GM18520 (cell line): ENCODE results near the gene CDC42BPB.

ENCODE experiments used
- ATAC-seq: cut with Tn5 transposase; IDR thresholded peaks from one replicate; pipeline ENCODE4 v1.9.1; 2021; ENCODE audit not compliant: unreplicated experiment

The CDC42BPB gene

DNA sequence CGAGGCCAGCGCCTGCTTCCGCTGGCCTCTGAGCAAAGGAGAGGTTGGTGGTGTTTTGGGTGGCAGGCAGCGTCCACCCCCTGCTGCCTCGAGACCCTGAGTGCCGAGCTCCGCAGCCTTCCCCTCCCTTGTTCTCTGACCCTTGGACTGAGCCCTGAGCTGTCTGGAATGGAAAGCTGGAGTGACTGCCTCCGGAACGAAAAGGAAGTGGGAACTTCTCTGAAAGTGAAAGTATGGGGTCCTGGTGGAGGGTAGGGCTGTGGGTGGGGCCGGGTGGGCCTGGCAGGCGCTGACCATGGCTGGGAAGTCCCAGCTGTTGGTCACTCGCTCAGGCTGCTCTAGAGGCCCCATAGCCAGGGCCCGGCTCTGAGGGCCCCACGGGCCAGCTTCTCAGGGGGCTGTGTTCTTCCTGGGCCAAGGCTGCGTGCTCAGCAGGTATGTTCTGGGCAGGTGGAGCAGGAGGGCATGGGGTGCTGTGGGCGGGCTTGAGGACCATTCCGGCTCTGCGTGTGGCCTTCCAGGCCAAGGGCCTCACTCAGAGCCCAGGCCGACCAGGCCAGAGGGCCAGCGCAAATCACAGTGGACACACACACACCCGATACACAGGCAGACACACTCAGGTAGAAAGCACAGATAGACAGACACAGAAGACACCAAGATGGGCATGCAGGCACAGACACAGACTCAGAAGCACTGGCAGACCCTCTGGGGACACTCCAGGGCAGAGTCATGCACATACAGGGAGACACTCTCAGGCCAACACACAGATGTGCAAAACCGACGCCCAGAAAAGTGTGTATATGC, 37.3 kb upstream of the CDC42BPB start, which contains the start of gene EXOC3L4:
EXOC3L4 (plus strand) TSS at position 320 of the 804 bp plus-strand sequence. CDS start 5,495 bp downstream, outside the sequence.
- no peak for ATAC-seq

DNA sequence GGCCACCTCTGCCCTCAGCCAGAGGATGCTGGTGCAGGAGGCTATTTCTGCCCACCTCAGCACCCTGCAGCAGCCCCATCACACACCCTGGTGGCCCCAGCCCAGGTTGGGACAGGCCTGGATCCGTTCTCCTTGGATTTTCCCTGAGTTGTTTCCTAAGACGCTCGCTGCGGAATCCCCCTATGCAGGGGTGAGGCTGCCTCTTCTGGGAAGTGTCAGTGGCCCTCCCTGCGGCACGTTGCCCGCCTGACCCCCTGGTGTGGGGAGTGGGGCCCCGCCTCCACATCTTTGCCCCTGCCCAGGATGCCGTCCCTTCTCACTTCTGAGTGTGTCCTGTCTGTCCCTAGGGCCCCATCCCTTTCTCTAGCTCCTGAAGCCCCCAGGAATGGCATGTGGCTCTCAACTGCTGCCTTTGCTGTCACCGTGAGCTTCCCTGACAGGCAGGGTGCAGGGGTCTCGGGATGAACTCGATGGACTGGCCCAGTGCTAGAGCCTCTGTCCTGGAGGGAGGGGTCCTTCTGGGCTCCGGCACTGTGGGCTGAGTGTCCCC, 36.6 kb upstream of the CDC42BPB start:
- no peak for ATAC-seq

DNA sequence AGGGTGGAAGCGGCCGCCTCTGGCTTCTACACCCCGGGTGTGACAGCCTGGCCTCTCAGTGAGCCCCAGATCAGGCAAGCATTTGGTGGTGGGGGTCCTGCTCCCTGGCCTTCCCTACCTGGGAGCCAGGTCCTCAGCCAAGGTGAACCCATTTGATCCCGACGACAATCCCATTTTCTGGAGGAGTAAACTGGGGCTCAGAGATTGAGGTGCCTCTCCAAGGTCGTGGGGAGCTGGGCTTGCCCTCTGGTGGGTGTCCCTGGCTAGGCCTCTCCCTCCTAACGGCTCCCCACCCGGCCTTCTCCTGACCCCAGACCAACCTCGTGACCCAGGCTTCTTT, 34.5 kb upstream of the CDC42BPB start:
- ATAC-seq, result no peak

DNA sequence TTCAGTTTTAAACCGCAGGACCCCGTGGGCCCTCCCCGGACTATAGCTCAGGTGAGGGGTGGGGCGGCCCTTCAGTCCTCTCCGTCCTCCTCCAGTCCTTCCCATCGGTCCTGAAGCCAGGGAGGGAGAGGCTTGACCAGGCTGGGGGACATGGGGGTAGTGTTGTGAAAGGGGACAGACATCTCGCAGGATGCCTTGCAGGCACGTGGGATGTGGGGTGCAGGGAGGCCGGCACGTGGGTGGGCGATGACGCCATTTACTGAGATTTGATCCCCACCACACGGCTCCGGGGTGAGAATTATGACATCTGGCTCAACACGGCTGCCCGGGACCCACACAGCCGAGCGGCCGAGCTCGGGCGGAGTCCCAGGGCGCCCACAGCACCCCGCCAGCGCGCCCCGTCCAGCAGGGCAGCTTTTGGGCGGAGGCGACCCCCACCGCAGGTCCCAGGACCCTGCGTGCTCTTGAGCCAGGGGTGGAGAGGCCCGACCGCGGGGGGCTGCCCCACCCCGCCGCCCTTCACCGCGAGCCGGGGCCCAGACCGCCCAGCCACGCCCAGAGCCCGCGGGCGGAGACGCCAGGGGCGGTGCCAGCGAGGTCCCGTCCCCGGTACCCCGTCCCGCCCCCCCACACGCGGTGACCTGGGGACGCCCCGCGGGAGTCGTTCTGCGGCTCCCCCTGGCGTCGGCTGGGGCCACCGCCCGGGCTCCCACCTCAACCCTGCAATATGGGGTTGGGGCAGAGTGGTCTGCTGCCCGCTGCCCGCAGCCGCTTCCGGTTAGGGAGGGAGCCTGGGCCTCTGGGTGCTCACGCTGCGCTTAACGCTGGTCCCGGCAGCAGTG, 33.9 kb upstream of the CDC42BPB start:
- no peak for ATAC-seq

DNA sequence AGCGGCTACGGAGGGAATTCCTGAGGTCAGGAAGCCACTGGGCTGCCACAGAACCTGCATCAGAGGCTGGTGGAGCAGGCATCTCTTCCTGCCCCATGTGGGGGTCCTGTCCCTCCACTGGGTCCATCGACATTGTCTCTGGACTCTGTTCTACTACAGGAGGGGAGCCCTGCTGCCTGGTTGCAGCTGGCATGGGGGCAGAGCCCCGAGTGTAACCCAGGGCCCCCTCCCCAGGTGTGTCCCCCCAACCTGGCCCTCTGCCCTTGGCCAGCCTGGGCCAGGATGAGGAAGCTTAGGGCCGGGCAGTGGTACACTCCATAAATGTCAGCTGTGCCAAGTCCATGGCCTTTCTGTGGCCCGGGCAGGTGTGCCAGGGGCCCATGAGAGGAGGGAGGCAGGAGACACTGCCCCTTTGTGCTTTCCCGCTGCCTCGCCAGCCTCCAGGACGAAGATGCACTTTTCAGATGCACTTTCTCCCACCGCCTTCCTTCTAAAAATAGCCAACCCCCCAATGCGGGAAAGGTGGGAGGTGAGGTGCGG, 33.2 kb upstream of the CDC42BPB start:
- no peak for ATAC-seq

DNA sequence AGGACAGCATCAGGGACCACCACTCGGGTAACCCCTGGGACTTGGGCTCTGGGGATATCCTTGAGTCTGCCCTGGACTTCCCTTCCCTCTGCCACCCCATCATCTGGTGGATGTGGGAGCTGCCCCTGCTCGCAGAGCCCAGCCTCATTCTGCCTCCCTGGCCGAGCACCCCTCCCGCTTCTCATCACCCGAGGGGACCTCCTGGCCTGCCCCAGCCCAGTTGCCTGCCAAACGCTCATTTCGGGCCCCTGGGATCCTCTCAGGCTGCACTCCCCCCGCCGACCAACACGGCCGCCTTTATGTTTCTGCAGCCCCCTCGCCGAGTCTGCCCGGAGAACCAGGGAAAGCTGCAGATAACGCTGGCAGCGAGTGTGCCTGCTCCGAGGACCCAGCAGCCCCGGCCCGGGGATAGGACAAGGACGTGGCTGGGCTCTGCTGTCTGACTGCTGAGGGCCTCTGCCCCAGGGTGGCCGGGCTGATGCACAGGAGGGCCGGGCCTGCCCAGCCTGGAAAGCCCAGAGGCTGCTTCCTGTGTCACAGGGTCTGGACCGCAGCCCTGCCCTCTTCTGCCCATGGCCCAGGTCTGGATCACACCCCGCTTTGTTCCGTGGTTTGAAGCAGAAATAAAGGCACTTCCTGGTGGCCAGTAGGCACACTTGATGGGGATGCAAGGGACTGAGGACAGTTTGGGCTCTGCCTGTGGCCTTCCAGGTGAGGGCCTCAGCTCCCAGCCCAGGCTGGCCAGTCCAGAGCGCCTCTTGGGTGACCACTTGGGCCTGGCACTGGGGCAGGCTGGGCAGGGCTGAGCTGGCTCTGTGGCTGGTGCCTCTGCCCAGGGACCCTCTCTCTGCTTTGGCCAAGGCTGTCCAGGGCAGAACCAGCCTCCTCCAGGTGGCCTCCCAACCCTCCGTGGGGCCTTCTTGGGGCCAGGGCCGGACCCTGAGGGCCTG, 32.3 kb upstream of the CDC42BPB start:
- ATAC-seq, result no peak

DNA sequence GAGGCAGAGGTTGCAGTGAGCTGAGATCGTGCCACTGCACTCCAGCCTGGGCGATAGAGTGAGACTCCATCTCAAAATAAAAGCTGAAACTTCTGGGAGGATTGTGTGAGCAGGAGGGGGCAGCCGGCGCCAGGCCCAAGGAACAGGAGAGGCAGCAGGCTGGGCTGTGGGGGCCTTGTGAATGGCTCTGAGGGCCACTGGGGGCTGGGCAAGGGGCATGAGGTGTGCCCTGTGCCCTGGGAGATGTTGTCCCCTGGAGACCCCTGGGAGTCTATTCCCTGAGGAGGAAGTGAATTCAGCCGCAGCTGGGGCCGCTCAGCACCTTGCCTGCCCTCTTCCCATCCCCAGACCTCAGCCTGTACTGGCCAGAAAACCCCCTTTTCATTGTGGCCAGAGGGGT, 31.6 kb upstream of the CDC42BPB start:
- no peak for ATAC-seq

DNA sequence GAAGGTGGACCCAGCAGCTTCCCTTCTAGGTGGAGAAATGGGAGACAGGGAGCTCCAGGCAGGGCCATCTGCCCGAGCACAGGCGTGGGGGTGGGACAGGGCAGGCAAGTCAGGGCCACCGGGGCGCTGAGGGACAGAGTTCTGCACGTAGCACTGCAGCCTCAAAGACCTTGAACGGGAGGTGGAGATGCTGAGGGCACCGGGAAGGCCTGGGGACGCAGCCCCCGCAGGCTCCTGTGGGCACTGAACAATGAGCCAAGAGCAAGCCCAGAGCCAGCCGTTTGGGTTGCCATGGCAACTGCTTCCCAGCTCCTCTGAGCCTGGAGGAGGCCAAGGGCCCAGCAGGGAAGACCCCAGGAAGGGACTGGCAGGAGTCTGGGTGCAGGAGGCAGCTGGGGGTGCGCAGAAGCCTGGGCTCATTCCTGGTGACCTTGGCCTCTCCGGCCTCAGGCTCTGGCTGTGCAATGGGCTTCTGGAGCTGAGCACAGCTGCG, 30.0 kb upstream of the CDC42BPB start:
- ATAC-seq, result no peak

DNA sequence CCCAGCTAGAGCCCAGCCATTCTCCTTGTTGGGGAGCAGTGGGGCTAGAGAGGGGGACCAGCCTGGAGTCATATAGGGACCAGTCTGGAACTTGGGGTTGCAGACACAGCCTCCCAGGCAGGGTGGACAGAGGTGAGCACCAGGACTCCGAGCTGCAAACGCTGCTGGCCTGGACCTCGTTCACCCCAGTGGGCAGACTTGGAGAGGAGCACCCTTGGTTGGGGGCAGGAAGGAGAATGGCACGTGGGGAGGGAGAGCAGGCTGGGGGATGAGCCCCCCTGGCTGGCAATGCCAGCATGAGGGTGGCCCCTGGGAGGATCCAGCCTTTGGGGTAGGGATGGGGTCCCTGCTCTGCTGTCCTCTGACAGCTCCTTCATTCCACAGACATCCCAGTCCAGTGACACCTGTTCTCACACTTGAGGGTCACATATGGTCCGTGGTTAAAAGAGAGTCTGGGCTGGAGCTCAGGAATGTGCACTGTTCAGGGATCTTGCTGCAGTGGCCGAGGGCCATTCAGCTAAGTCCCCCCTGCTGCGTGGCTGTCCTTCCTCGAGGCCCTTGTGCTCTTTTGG, 29.5 kb upstream of the CDC42BPB start:
- ATAC-seq, result no peak

DNA sequence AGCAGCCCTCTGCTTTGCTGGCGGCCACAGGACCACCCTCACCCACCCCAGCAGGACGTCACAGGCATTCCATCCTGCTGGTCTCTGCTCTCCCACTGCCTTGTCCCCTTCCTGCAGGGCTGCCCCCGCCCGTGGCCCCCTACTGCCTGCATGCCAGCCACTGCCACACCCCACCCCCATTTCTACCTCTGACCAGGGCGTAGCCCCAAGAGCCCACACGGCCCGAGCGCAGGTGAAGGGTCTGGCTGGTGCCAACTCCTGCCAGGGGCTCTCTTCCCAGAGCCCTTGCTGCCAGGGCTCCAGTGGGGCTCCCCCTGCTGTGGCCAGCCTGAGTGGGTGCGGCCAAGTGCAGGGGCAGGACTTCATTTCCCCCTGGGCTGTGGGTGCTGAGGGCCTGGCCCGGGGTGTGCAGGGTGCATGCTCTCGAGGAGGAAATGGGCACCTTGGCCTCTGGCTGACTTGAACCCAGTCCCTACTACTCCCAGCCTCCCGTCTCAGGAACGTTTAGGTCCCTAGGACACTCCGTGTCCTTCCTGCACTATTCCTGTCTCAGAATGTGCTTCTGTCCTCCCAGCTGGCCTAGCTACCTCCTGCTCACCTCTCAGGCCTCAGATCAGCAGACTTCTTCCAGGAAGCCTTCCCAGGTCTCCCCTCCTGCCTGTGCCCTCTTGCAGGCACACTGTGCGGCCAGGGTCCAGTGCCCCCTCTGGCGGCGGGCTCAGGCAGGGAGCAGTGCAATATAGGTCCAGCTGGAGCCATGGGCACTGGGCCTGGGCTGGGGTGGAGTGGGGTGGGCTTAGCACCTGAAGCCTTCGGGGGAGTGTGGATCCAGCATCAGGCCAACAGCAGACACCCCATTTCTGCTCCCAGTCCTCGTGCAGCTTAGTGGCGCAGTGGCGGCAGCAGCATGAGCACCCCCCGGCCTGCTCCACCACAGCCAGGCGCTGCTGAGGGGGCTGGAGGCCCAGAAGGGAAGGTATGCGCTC, 28.1 kb upstream of the CDC42BPB start:
- no peak for ATAC-seq

DNA sequence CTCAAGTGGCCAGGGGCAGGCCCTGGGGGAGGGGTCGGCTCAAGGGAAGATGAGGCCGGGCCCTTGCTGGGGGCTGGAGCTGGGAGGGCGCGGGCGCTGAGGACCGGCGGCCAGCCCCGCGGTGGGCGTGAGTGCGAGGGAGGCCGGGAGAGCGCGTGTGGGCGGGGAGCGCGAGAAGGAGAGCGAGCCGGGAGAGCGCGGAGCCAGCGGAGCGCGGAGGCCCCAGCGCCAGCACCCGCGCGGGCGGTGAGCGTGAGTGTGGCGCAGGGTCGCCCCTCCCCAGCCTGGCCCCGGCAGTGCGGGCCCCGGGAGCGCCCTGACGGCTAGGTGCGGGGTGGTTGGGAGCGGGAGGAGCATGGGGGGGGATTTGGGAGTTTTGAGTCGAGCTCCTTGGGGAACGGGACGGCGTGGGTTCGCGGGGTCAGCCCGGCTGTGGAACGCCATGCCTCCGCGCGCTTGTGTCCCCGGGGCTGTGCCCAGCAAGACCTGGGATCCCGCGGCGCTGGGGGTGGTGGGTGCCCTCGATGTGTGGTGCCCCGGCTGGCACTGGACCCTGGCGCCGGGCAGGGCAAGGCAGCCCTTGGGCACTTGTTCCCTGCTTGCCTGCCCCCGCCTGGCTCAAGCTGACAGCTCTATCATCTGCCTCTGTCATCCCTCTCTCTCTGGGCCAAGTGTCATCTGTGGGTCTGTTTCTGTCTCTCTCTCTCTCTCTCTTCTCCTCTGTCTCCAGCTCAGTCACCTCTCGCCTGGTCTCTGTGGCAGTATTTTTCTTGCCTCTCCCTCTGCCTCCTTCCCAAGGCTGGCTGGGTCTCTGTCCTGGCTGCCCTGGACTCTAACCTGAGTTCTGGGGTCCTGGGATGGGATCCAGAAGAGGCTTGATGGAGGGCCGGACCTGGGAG, 26.9 kb upstream of the CDC42BPB start, which contains the start of gene LBHD2:
LBHD2 (plus strand) TSS at position 190 of the 899 bp plus-strand sequence. CDS start 1,803 bp downstream, outside the sequence.
- ATAC-seq, result no peak

DNA sequence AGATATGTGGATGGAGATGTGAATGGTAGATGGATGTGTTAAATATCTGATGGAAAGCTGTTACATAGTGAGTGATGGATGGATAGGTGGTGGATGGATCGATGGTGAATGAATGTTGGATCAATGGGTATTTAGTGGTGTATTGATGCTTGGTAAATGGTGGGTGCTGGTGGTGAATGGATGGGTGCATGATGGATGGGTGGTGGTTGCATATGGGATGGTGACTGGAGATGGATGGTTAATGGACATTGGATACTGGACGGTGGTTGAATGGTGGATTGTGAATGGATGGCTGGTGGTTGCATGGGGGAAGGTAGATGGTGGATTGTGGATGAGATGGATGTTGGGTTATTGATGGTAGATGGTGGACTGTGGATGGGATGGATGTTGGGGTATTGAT, 24.6 kb upstream of the CDC42BPB start:
- no peak for ATAC-seq

DNA sequence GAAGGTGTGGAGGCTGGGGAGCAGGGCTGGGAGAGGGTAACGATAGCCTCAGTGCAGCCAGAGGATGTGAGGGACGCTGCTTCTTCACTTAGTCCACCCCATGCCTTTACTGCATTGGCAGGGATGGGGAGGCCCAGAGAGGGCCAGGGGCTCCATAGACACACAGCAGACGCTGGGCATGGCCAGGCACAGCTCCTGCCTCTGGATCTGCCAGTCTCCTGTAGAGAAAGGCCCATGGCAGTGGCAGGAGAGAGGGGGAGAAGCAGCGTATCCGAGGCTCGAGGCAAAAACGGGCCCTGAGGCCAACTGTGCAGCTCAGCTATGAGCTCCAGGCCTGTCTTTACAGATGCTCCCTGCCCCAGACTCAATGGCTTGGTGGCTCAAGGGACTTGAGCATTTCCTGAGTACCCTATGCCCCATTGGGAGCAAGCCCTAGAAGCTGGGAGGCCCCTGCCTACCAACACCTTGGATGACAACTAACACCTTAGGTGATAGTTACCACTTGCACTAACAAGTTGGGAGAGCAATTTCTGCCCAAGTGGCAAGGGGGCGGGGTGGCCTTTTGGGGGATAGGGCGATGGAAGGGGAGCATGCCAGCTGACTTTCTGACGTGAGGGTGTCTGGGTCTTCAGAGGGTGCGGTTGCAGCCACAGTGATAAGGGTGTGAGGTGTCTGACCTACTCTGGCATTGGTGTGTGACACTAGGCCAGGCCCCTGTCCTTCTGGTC, 21.7 kb upstream of the CDC42BPB start:
- no peak for ATAC-seq

DNA sequence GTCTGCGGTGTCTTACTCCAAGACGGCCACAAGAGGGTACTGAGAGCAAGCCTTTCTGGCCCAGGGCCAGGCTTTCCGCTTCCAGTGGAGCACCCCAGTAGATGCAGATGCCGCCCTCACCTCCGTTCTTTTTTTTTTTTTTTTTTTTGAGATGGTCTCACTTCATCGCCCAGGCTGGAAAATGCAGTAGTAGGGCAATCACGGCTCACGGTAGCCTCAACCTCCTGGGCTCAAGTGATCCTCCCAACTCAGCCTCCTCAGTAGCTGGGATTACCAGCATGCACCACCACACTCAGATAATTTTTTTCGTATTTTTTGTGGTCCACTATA, 21.0 kb upstream of the CDC42BPB start:
- no peak for ATAC-seq

DNA sequence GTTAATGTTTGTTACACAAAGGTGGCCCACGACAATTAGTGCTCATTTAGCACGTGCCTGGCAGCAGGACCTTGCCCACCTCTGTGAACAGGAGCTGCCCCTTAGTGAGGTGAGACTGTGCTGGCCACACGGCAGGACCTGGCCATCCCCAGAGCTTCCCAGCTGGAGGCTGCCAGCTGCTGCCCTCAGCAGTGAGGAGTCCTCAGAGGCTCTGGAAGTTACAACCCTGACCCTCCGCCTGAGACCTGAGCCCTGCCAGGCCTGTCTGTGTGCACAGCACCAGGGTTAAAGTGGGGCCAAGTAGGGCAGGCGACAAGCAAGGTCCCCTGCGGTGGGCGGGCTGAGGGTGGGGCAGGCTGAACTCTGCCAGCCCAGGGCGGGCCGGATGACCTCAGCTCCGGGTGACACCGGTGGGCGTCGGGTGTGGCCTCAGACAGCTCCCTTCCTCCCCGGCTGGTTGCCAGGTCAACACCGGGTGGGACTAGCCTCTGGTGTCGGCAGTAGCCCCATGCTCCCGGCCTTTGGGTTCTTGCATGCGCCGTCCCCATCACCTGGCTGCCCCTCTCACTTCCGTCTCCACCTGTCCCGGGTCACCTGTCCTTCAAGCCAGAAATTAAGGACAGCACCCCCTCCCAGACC, 17.5 kb upstream of the CDC42BPB start:
- no peak for ATAC-seq

DNA sequence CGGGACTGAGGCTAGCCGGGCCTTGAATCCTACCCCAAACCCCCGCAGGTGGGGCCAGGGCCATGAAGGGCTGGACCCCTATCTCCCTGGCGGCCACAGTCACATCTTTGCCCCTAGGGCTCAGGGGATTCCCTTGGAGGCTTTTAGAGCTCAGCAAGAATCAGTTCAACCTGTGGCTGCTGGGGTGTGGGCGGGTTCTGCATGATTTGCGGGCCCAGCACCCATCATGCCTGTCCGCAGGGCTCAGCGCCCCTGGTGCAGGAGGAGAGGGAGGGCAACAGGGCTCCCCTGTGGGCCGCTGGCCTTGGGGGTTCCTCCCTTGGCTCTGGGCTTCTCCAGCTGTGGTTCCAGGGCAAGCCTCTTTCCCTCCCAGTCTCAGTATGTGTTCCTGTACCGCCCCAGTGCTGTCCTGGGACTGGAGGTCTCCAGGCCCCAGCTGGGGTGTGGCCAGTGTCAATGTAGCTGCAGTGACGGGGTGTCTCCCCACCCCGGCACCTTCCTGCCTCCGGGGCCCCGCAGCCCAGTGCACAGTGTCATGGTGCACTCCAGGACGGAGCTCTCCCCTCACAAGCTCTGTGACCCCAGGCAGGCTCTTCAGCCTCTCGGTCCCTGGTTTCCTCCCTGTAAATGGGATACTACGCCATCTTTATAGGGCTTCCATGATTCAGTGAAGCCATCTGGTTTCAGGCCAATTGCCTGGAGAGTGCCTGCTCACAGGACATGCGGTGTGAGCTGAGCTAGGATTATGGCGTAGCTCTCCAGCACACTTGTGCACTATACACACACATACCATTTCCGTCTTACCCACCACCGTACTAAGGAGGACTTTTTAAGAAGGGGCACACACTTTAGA, 16.8 kb upstream of the CDC42BPB start:
- no peak for ATAC-seq
